A673 (cell line): ENCODE data around the gene KCNK18. TPM values are rescaled to one million over a fixed set of nuclear protein-coding genes. Genes with fewer than 3 reads are reported as not detected.
A peak's percentile ranks its signal among the peaks of the same experiment; 100 is the strongest.

ENCODE experiments used
- BruUV-seq: library from RNA; stranded (reverse); fragments of 400-500 nt; replicated peaks from 2 replicates; lab custom pipeline; 2021; lab: Mats Ljungman, UMichigan
- CTCF ChIA-PET: fragments of 300-600 bp; sonication (Branson Sonifier 250); formaldehyde crosslinking; loops from one replicate; lab custom pipeline; 2022; ENCODE audit warnings: antibody characterized with exemption; lab: Charles Lee
- POLR2A ChIA-PET: fragments of 300-600 bp; sonication (Branson Sonifier 250); formaldehyde crosslinking; loops from one replicate; lab custom pipeline; 2022; ENCODE audit warnings: antibody characterized with exemption; ENCODE audit not compliant: low non-redundant PET; lab: Charles Lee
- DNase-seq: peaks from one replicate; pipeline ENCODE4 v3.0.0-alpha.2; 2015; ENCODE audit warnings: low spot score
- H3K27ac ChIP-seq: fragments of 200-600 bp; sonication (generic); 2 replicates; pipeline ENCODE4 v1.5.1; 2016; ENCODE audit warnings: mixed run types, low read depth, mild to moderate bottlenecking, mixed read lengths, antibody characterized with exemption, low read length; ENCODE audit not compliant: poor library complexity, severe bottlenecking
- H3K27me3 ChIP-seq: fragments of 200-600 bp; sonication (generic); replicated peaks from 2 replicates; pipeline ENCODE4 v1.6.1; 2017; ENCODE audit warnings: mixed run types, low read depth, mild to moderate bottlenecking, mixed read lengths, antibody characterized with exemption, low read length; ENCODE audit not compliant: insufficient read depth, poor library complexity
- H3K36me3 ChIP-seq: fragments of 200-600 bp; sonication (generic); 2 replicates; pipeline ENCODE4 v1.6.1; 2016; ENCODE audit warnings: mixed run types, mild to moderate bottlenecking, mixed read lengths, antibody characterized with exemption, low read length; ENCODE audit not compliant: insufficient read depth, poor library complexity, severe bottlenecking
- H3K4me1 ChIP-seq: fragments of 200-600 bp; sonication (generic); 2 replicates; pipeline ENCODE4 v1.6.1; 2017; ENCODE audit warnings: mixed run types, mild to moderate bottlenecking, mixed read lengths, antibody characterized with exemption, low read length; ENCODE audit not compliant: insufficient read depth, poor library complexity, severe bottlenecking
- H3K4me3 ChIP-seq: fragments of 200-600 bp; sonication (generic); 2 replicates; pipeline ENCODE4 v1.5.1; 2016; ENCODE audit warnings: low read depth, mixed run types, mild to moderate bottlenecking, mixed read lengths, low read length; ENCODE audit not compliant: poor library complexity, severe bottlenecking
- H3K9me3 ChIP-seq: fragments of 200-600 bp; sonication (generic); 2 replicates; pipeline ENCODE4 v1.6.1; 2016; ENCODE audit warnings: mixed run types, low read depth, mild to moderate bottlenecking, mixed read lengths, antibody characterized with exemption, low read length; ENCODE audit not compliant: poor library complexity, severe bottlenecking
- CTCF ChIP-seq: fragments of 300-800, 200-600 bp; sonication (generic); conservative IDR thresholded peaks from 2 replicates; pipeline ENCODE4 v1.5.1; 2017; ENCODE audit warnings: low read depth, mild to moderate bottlenecking, antibody characterized with exemption, low read length, moderate library complexity, mixed read lengths
- EZH2 ChIP-seq: fragments of 200-600 bp; sonication (generic); IDR thresholded peaks from 2 replicates; pipeline ENCODE4 v1.6.1; 2017; ENCODE audit warnings: borderline replicate concordance, low read depth, mild to moderate bottlenecking, mixed read lengths, antibody characterized with exemption, low read length; ENCODE audit not compliant: poor library complexity, severe bottlenecking
- intact Hi-C: fragments of 100-400 bp; cut with micrococcal nuclease; formaldehyde crosslinking; loops from one replicate; pipeline ENCODE4 v1.10.0; 2022; ENCODE audit not compliant: unreplicated experiment
- total RNA-seq: library from RNA; stranded (reverse); gene quantifications from 2 replicates; pipeline ENCODE4 v1.2.3, GENCODE V29; 2021

The KCNK18 gene
- total RNA-seq, 1 experiment from 2014 or later: 0.43 TPM

GRCh38 chr10:117170244-117170643 is 27.0 kb upstream of the KCNK18 start:
- ChIA-PET CTCF (interaction anchor here (0.5 to 0.6 kb wide), 2 partner anchors 32 to 334 kb away, joined by 3 to 4 read pairs; no protein-coding TSS in a partner anchor), POLR2A (no interaction called here)
- intact Hi-C loops: no loop called here
- no peak overlapping the region for H3K4me3 ChIP-seq
- peaks cover 34% of the 10 kb centered on the region for H3K4me1 ChIP-seq
- BruUV-seq: no TSS peak
- no peaks in the 10 kb centered on the region for H3K36me3 ChIP-seq
- TF ChIP-seq CTCF: no peak
- no peak for TF ChIP-seq EZH2
- H3K27ac ChIP-seq: no peak overlapping the region
- no peaks in the 10 kb centered on the region for H3K9me3 ChIP-seq
- H3K27me3 ChIP-seq: no peaks in the 10 kb centered on the region
- DNase-seq: no peak

- peaks cover 15% of the 10 kb centered on the region for H3K4me1 ChIP-seq
- intact Hi-C loops: loop anchor here (1.0 to 2.0 kb wide), 4 partner anchors 84 to 730 kb away; no protein-coding TSS in a partner anchor
- TF ChIP-seq EZH2 (no peak), CTCF (peak; percentile 93)
- BruUV-seq: TSS peak; percentile 70
- no peaks in the 10 kb centered on the region for H3K27me3 ChIP-seq
- ChIA-PET CTCF (interaction anchor here (0.6 to 2.3 kb wide), 17 partner anchors 8 to 731 kb away, joined by 3 to 38 read pairs (median 4); partner anchors contain the start of gene ENO4), POLR2A (interaction anchor here (0.5 to 0.7 kb wide), 4 partner anchors 84 to 364 kb away, joined by 3 to 4 read pairs (median 3); no protein-coding TSS in a partner anchor)
- H3K36me3 ChIP-seq: no peaks in the 10 kb centered on the region
- no peaks in the 10 kb centered on the region for H3K9me3 ChIP-seq
- DNase-seq: peak; percentile 96
- H3K27ac ChIP-seq: peak overlapping the region; percentile 65
- H3K4me3 ChIP-seq: peak overlapping the region; percentile 51
Measured at GRCh38 chr10:117174439-117175214, 22.7 kb upstream of the KCNK18 start.

GRCh38 chr10:117175215-117175900 is 21.9 kb upstream of the KCNK18 start:
- intact Hi-C loops: loop anchor here (1.0 to 2.0 kb wide), 4 partner anchors 85 to 731 kb away; no protein-coding TSS in a partner anchor
- Histone ChIP-seq H3K4me3 (peak overlapping the region; percentile 51), H3K4me1 (peaks cover 15% of the 10 kb centered on the region), H3K27ac (peak overlapping the region; percentile 20), H3K27me3 (no peaks in the 10 kb centered on the region), H3K36me3 (no peaks in the 10 kb centered on the region), H3K9me3 (no peaks in the 10 kb centered on the region)
- no TSS peak for BruUV-seq
- ChIA-PET CTCF (interaction anchor here (0.7 to 2.3 kb wide), 16 partner anchors 9 to 732 kb away, joined by 3 to 38 read pairs (median 4); partner anchors contain the start of gene ENO4), POLR2A (no interaction called here)
- TF ChIP-seq EZH2 (no peak), CTCF (no peak)
- DNase-seq: no peak
